Body of pancreas (tissue), 4 donors: ENCODE data around the gene URB2.

ENCODE experiments used
- POLR2A ChIP-seq, 3 donors: fragments of 450-650 bp; IDR thresholded peaks; one replicate each; pipeline ENCODE4 v1.6.1; 2016; ENCODE audit warnings: antibody characterized with exemption in 3 of 3, mild to moderate bottlenecking in 2 of 3
- TF ChIP-seq, protein P1 (sequence below), 7 experiments: fragments of 450-650 bp in 4 of 7; fragments of 200-600 bp in 3 of 7; sonication (generic) in 3 of 7; IDR thresholded peaks; one replicate each; pipeline ENCODE4 v1.5.1; 2016 to 2019; ENCODE audit warnings: antibody characterized with exemption in 7 of 7

DNA sequence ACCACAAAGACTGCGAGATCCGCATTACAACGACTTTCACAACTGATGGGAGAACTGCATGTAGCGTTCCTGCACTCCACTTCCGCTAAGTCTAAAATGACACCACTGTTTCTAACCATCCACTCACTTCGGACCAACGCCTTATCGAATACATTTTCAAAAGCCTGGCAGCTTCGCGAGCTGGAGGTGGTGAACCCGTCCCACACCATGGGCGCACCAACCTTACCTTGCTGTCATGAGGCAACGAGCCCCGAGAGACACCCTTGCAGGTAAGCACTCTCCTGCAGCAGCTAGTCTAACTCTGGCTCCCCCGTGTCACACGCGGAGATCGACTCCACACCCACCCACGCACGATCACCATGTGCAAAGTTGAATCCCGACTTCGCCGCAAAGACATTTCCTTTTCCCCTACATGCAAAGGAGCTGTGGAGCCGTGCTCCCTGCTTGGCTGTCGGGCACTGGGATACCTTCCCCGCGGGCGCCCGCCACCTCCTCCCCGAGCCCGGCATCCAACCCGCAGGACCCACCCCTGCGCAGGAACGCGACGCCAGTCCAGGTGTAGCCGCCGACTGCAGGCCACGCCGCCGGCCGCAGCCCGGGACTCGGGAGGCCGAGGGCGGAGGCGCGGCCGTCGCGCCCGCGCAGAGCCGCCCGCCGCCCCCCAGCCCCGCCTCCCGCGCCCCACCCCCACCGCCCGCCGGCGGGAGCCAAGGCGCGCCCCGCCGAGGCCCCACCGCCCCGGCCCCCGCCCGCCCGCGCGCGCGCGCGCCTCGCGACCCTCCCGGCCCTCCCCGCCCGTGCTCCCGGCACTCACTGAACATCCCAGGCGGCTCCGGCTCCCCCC lies 754 bp upstream of the URB2 start:
- TF ChIP-seq, protein P1, sequence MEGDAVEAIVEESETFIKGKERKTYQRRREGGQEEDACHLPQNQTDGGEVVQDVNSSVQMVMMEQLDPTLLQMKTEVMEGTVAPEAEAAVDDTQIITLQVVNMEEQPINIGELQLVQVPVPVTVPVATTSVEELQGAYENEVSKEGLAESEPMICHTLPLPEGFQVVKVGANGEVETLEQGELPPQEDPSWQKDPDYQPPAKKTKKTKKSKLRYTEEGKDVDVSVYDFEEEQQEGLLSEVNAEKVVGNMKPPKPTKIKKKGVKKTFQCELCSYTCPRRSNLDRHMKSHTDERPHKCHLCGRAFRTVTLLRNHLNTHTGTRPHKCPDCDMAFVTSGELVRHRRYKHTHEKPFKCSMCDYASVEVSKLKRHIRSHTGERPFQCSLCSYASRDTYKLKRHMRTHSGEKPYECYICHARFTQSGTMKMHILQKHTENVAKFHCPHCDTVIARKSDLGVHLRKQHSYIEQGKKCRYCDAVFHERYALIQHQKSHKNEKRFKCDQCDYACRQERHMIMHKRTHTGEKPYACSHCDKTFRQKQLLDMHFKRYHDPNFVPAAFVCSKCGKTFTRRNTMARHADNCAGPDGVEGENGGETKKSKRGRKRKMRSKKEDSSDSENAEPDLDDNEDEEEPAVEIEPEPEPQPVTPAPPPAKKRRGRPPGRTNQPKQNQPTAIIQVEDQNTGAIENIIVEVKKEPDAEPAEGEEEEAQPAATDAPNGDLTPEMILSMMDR (IDR thresholded peaks at IDR 0.05), result peak in 1 of 7 experiments; percentile 3
- peak in 1 of 3 donors; percentile 6 for TF ChIP-seq POLR2A (IDR thresholded peaks at IDR 0.05)
